Large intestine (tissue), 3 donors: ENCODE data around the gene GPLD1. TPM values are rescaled to one million over a fixed set of nuclear protein-coding genes. Genes with fewer than 3 reads are reported as not detected.

ENCODE experiments used
- DNase-seq, 2 donors: peaks; one replicate each; pipeline versions ENCODE4 v3.0.0 to v3.0.0-alpha.2; 2013
- H3K27ac ChIP-seq: one replicate; pipeline ENCODE4 v1.5.1; 2013; ENCODE audit warnings: low read length
- H3K27me3 ChIP-seq: 2 replicates; pipeline ENCODE4 v1.6.1; 2013; ENCODE audit warnings: low read length; ENCODE audit not compliant: control insufficient read depth, insufficient read depth
- H3K36me3 ChIP-seq: 2 replicates; pipeline ENCODE4 v1.6.1; 2013; ENCODE audit warnings: low read length; ENCODE audit not compliant: control insufficient read depth, insufficient read depth
- H3K4me1 ChIP-seq: one replicate; pipeline ENCODE4 v1.6.1; 2013; ENCODE audit warnings: low read length; ENCODE audit not compliant: control insufficient read depth, insufficient read depth
- H3K4me3 ChIP-seq: one replicate; pipeline ENCODE4 v1.5.1; 2013; ENCODE audit warnings: low read length
- H3K9me3 ChIP-seq: one replicate; pipeline ENCODE4 v1.6.1; 2013; ENCODE audit warnings: mild to moderate bottlenecking, low read depth, low read length, moderate library complexity; ENCODE audit not compliant: control insufficient read depth
- WGBS: methylation state at CpG from one replicate; pipeline ENCODE4 v1.1.5; 2013; ENCODE audit warnings: low lambda C conversion rate; ENCODE audit not compliant: insufficient coverage; 5-methylcytosine and 5-hydroxymethylcytosine counted together
- polyA plus RNA-seq: library from polyadenylated mRNA; unstranded; fragments of 120-200 nt; gene quantifications from one replicate; pipeline ENCODE4 v1.2.1, GENCODE V29; 2013

The GPLD1 gene
- polyA plus RNA-seq, 1 donor = 2.2 TPM

DNA sequence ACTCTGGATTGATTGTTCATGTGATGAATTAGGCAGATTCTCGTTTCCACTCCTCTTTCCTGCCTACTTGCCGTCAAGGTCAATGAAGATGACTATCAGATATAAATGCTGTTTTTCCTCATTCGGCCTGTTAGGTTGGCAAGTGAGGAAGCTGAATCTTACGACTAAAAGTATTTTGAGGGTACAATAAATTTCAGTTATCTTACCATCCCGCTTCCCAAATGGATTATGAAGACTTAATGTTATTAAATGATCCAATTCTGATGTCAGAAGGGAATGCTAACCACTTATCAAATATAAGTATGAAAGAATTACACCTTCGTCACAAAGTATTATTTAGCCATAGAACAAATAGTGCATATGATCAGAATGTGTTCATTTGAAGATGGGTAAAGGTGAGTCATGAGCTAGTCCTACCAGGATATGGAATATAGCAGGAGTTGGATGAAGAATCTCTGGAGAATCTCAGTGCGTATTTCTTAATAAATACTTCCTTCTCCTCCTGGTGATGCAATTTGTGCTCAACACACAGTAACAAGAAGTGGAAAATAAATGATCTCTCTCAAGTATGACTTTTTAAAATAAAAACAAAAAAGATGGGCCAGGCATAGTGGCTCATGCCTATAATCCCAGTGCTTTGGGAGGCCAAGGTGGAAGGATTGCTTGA, 4.6 kb downstream of the GPLD1 start:
- no peak overlapping the region for H3K27ac ChIP-seq
- H3K9me3 ChIP-seq = no peaks in the 10 kb centered on the region
- DNase-seq = no peak
- no peaks in the 10 kb centered on the region for H3K36me3 ChIP-seq
- WGBS = 93% methylated on average over 3 of the region's 7 CpGs
- H3K4me3 ChIP-seq = no peak overlapping the region
- no peaks in the 10 kb centered on the region for H3K27me3 ChIP-seq
- no peaks in the 10 kb centered on the region for H3K4me1 ChIP-seq

DNA sequence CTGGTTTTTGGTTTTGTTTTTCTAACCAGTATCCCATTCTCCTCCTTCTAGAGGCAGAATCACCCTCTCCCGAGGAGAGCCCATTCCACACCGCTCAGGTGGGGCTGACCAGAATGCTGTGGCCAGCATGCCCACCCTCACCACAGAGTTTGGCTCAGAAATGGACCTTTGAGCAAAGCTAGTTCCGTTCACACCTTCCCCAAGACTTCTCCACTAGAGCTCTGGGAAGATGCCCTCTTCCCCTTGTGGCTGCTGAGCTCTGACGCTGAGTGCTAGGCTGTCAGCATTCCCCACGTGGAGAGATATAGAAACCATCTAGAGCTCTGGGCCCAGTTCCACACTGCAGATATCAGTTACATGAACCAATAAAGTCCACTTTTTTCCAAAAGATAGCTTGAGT, 7.9 kb downstream of the GPLD1 start:
- WGBS = no CpG with 5 or more reads among the region's 5 CpGs
- H3K27ac ChIP-seq = no peak overlapping the region
- no peaks in the 10 kb centered on the region for H3K4me1 ChIP-seq
- no peak for DNase-seq
- H3K27me3 ChIP-seq = no peaks in the 10 kb centered on the region
- H3K36me3 ChIP-seq = no peaks in the 10 kb centered on the region
- H3K4me3 ChIP-seq = no peak overlapping the region
- H3K9me3 ChIP-seq = no peaks in the 10 kb centered on the region

DNA sequence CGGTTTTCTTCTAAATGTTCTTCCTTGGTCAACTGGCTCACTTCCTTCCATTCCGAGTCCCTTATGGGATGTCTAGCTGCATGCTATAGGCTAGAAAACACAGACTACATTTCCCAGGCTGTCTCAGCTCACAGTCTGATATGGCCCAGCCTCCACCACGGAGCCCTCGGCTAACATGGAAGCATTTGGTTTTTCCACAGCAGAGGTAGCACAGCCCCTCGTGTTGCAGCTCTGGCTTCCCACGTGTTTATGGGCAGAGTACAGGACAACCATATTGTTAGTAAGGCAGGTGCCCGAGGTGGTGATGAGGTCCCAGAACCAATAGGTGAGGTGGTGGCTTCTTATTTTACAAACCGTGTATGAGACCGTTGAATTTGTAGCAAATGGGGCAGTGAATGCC, 8.7 kb downstream of the GPLD1 start:
- Histone ChIP-seq H3K27ac (no peak overlapping the region), H3K4me1 (no peaks in the 10 kb centered on the region), H3K27me3 (no peaks in the 10 kb centered on the region), H3K36me3 (no peaks in the 10 kb centered on the region), H3K4me3 (no peak overlapping the region), H3K9me3 (no peaks in the 10 kb centered on the region)
- 100% methylated on average over 4 of the region's 9 CpGs for WGBS
- DNase-seq = no peak

DNA sequence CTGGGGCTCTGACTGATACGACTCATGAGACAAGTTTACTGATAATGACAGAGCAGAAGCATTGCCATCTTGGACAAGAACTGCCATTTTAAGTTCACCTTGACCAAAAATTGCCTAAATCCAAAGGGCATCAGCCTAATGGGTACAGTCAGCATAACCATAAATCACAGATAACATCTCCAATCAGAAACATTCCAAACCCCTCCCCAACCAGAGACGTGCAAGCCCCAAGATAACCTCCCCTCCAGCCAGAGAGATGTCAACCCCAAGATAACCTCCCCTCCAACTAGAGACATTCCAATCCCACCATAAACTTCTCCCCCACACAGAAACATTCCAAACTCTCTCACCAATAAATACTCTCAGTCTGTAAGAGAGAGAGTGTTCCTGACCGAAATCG, 10.5 kb downstream of the GPLD1 start:
- Histone ChIP-seq H3K27ac (no peak overlapping the region), H3K27me3 (no peaks in the 10 kb centered on the region), H3K4me1 (no peaks in the 10 kb centered on the region), H3K9me3 (no peaks in the 10 kb centered on the region), H3K36me3 (no peaks in the 10 kb centered on the region), H3K4me3 (no peak overlapping the region)
- no peak for DNase-seq
- WGBS = no CpG with 5 or more reads among the region's 4 CpGs

DNA sequence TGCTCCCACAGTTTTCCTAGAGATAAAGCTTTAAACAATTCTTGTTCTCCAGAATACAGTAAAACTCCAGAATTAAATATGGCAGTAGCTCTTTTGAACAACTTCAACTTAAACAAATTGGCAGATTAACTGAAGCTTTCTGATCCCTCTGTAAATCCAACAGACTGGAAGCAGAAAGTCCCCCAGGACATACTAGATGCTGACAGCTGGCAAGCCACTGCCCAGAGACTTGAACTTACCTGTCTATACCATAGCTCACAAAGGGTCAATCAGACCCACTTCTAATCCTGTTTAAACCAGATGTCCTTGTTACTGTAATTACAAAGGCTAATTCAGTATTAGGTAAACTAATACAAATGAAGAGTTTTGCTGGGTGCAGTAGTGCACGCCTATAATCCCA, 12.3 kb downstream of the GPLD1 start:
- Histone ChIP-seq H3K36me3 (no peaks in the 10 kb centered on the region), H3K4me3 (no peak overlapping the region), H3K27ac (no peak overlapping the region), H3K9me3 (no peaks in the 10 kb centered on the region), H3K27me3 (no peaks in the 10 kb centered on the region), H3K4me1 (no peaks in the 10 kb centered on the region)
- WGBS = no CpG with 5 or more reads among the region's 1 CpG
- no peak for DNase-seq

DNA sequence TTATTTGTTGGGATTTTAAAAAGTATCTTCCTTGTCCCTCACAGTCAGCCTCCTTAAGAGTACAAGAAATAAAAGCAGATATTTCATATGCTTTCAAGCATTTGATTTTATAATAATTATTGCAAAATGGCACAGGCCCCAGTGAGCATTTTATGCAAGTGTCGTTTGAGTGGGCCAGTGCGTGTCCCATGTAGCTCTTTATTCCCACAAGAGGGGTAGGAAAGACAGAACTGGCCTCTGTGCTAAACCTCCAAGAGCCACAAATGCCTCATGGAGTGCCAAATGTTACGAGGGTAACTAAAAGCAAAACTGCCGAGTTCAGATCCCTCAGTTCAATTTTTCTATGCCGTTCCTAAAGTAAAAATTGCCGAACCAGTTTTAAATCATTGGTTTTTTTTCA, 12.7 kb downstream of the GPLD1 start:
- no peak for DNase-seq
- H3K4me3 ChIP-seq = no peak overlapping the region
- H3K4me1 ChIP-seq = no peaks in the 10 kb centered on the region
- no peaks in the 10 kb centered on the region for H3K27me3 ChIP-seq
- H3K27ac ChIP-seq = no peak overlapping the region
- H3K9me3 ChIP-seq = no peaks in the 10 kb centered on the region
- no peaks in the 10 kb centered on the region for H3K36me3 ChIP-seq
- 92% methylated on average over 4 of the region's 6 CpGs for WGBS

DNA sequence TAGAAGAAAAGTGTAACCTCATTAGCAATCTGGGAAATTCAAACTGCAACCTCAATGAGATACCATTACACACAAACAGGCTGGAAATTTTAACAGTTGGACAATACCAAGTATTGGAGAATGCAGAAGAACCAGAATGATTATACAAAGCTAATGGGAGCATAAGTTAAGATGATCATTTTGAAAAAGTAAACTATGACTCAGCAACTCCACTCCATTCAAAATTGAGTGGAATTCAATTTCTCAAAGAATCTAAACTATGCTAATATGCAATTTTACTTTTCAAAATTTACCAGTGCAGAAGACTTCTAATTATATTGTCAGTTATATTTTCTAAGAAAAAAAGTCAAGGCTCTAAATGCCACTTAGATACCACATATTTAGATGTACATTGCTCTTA, 17.2 kb downstream of the GPLD1 start:
- DNase-seq = no peak
- Histone ChIP-seq H3K27ac (no peak overlapping the region), H3K4me3 (no peak overlapping the region)

DNA sequence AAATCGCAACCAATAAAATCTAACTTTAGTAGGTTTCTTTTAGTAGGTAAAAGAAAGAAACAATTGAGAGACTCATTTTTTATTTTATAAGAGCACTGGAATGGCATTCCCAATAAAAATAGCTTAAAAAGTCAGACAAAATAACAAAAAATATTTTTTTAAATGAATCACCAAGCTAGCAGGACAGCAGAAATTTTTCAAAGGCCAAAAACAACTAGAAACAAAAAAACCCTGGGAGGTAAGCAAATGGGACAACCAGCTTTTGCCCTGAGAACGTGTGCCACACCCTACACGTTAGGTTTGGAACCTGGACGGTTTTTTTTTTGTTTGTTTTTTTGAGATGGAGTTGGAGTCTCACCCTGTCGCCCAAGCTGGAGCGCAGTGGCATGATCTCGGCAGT, 19.6 kb downstream of the GPLD1 start:
- Histone ChIP-seq H3K27me3 (no peaks in the 10 kb centered on the region), H3K36me3 (no peaks in the 10 kb centered on the region), H3K27ac (no peak overlapping the region), H3K9me3 (no peaks in the 10 kb centered on the region), H3K4me3 (no peak overlapping the region), H3K4me1 (no peaks in the 10 kb centered on the region)
- 60% methylated on average over 1 of the region's 7 CpGs for WGBS
- no peak for DNase-seq

More for the DNA sequence above, 17.2 kb downstream of the GPLD1 start:
- Histone ChIP-seq H3K9me3 (no peaks in the 10 kb centered on the region), H3K36me3 (no peaks in the 10 kb centered on the region), H3K4me1 (no peaks in the 10 kb centered on the region), H3K27me3 (no peaks in the 10 kb centered on the region)

DNA sequence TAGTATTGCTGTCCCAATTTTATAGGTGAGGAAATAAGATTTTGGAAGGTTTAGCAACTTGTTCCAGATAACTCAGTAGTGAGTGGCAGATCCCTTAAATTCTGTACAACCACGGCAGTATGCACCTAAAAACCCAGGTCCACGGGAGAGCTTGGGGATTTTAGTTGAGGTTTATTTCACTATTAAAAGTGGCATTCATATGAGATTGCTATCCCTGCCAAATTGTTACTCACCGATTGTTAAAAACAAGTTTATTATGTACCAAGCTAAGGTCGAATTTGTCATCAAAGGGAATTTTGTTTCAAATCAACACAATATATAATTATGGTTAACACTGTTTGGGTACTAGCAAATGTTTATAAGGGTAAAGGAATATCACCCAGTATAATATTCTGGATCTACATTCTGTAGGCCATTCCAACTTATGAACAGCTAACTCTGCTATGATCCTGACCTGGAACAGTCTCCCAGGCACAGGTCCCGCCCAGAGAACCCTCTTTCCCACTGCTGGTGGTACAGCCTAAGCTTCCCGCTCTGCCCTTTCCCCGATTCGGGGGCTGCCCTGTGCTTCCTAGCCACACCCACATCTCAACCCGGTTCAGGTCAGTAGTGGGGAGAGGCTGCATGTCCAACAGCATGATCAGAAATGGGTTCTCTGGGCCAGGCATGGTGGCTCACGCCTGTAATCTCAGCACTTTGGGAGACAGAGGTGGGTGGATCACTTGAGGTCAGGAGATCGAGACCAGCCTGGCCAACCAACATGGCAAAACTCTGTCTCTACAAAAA, 24.9 kb downstream of the GPLD1 start:
- Histone ChIP-seq H3K27ac (no peak overlapping the region), H3K36me3 (no peaks in the 10 kb centered on the region), H3K4me3 (no peak overlapping the region), H3K9me3 (no peaks in the 10 kb centered on the region), H3K4me1 (no peaks in the 10 kb centered on the region), H3K27me3 (no peaks in the 10 kb centered on the region)
- WGBS = no CpG with 5 or more reads among the region's 11 CpGs
- DNase-seq = no peak

DNA sequence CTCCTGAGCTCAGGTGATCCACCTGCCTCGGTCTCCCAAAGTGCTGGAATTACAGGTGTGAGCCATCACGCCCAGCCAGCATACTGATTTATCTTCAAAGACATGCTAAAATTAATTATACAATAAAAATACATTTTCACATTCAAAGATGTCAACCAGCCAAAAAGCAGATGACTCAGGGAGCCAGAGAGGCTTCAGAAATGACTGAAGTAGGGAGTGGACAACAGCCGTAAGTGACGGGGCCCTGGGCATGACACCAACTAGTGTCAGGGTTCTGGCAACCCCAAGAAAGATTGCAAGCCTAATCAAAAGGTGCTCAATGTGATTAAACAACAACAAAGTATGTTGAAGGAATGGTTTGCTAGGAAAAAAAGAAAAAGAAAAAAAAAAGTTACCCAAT, 28.4 kb downstream of the GPLD1 start:
- WGBS = no CpG with 5 or more reads among the region's 4 CpGs
- Histone ChIP-seq H3K4me1 (no peaks in the 10 kb centered on the region), H3K27me3 (no peaks in the 10 kb centered on the region), H3K9me3 (no peaks in the 10 kb centered on the region), H3K27ac (no peak overlapping the region), H3K36me3 (no peaks in the 10 kb centered on the region), H3K4me3 (no peak overlapping the region)
- no peak for DNase-seq

DNA sequence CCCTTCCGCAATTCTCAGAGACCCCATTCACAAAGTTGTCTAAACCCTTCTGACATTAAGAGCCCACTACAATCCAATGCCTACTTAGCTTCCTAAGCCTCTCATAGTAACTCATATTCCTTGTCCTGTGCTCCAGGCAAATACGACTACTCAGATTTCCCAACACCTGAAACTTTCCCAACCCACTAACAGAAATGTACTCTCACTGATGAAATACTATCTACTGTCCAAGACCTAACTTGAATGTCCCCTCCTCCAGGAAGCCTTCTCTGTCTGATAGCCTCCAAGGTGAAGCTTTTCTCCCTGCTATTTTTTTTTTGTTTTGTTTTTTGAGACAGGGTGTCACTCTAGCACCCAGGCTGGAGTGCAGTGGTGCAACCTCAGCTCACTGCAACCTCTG, 30.4 kb downstream of the GPLD1 start:
- no CpG with 5 or more reads among the region's 2 CpGs for WGBS
- Histone ChIP-seq H3K9me3 (no peaks in the 10 kb centered on the region), H3K27me3 (no peaks in the 10 kb centered on the region), H3K36me3 (no peaks in the 10 kb centered on the region), H3K4me1 (no peaks in the 10 kb centered on the region), H3K27ac (no peak overlapping the region), H3K4me3 (no peak overlapping the region)
- no peak for DNase-seq
